Fibroblast of the aortic adventitia (primary cell): ENCODE measurements around the gene SH3D21. TPM values are rescaled to one million over a fixed set of nuclear protein-coding genes. Genes with fewer than 3 reads are reported as not detected.

Experiments
- DNase-seq: peaks from one replicate; pipeline ENCODE4 v3.0.0-alpha.2; 2010; ENCODE audit warnings: low read depth
- H3K4me3 ChIP-seq: 2 replicates; pipeline ENCODE4 v1.5.1; 2011; ENCODE audit warnings: low read depth, mild to moderate bottlenecking, control low read depth, low read length, moderate library complexity
- CTCF ChIP-seq: IDR thresholded peaks from 2 replicates; pipeline ENCODE4 v1.5.1; 2011; ENCODE audit warnings: mild to moderate bottlenecking, low read length, control low read depth, inconsistent platforms; ENCODE audit not compliant: insufficient read depth
- total RNA-seq: library from RNA; depleted of rRNA; stranded (reverse); fragments of >200 nt; gene quantifications from 2 replicates; pipeline ENCODE4 v1.2.3, GENCODE V29; 2012; ENCODE audit warnings: low replicate concordance

Gene SH3D21
- total RNA-seq, 1 donor, result 5.2 TPM

- H3K4me3 ChIP-seq, result no peak overlapping the region
- no peak for TF ChIP-seq CTCF
- no peak for DNase-seq
These were observed 21.9 kb downstream of the SH3D21 start for GRCh38 chr1:36328088-36328480.

GRCh38 chr1:36328713-36329112 lies 22.5 kb downstream of the SH3D21 start:
- no peak overlapping the region for H3K4me3 ChIP-seq
- DNase-seq, result peak; percentile 45
- no peak for TF ChIP-seq CTCF

GRCh38 chr1:36329817-36330216 lies 23.6 kb downstream of the SH3D21 start:
- H3K4me3 ChIP-seq, result no peak overlapping the region
- TF ChIP-seq CTCF, result no peak

GRCh38 chr1:36330940-36331339 lies 24.8 kb downstream of the SH3D21 start:
- DNase-seq, result no peak
- no peak for TF ChIP-seq CTCF
- H3K4me3 ChIP-seq, result no peak overlapping the region

More at GRCh38 chr1:36329817-36330216, 23.6 kb downstream of the SH3D21 start:
- DNase-seq, result no peak

GRCh38 chr1:36337830-36338229 lies 31.7 kb downstream of the SH3D21 start:
- H3K4me3 ChIP-seq, result no peak overlapping the region
- TF ChIP-seq CTCF, result no peak
- no peak for DNase-seq

GRCh38 chr1:36339215-36339614 lies 33.0 kb downstream of the SH3D21 start:
- no peak for DNase-seq
- TF ChIP-seq CTCF, result no peak
- no peak overlapping the region for H3K4me3 ChIP-seq

- no peak for DNase-seq
- no peak for TF ChIP-seq CTCF
These were observed 33.4 kb downstream of the SH3D21 start for GRCh38 chr1:36339615-36340014.

More at GRCh38 chr1:36339615-36340014, 33.4 kb downstream of the SH3D21 start:
- H3K4me3 ChIP-seq, result no peak overlapping the region
